Esophagus muscularis mucosa (tissue), 4 donors: ENCODE data around the gene NME3. TPM values are rescaled to one million over a fixed set of nuclear protein-coding genes. Genes with fewer than 3 reads are reported as not detected.

Source experiments
- DNase-seq: peaks from one replicate; pipeline ENCODE4 v3.0.0-alpha.2; 2017; ENCODE audit errors: extremely low spot score
- H3K27ac ChIP-seq, 4 donors: fragments of 200-600 bp; sonication (generic); replicated peaks in 1 of 4; 1 replicate in 3 of 4; 2 replicates in 1 of 4; pipeline ENCODE4 v1.5.1; 2016 to 2019; ENCODE audit warnings: mild to moderate bottlenecking in 1 of 4
- H3K27me3 ChIP-seq, 4 donors: fragments of 200-600 bp; sonication (generic); one replicate each; pipeline versions ENCODE4 v1.5.1 to v1.6.0; 2016 to 2019
- H3K36me3 ChIP-seq, 4 donors: fragments of 200-600 bp; sonication (generic); one replicate each; pipeline ENCODE4 v1.5.1; 2016 to 2019
- H3K4me1 ChIP-seq, 4 donors: fragments of 200-600 bp; sonication (generic); one replicate each; pipeline ENCODE4 v1.5.1; 2016 to 2019
- H3K4me3 ChIP-seq, 4 donors: fragments of 200-600 bp; sonication (generic); 1 replicate in 2 of 4; 2 replicates in 2 of 4; pipeline ENCODE4 v1.5.1; 2016 to 2019; ENCODE audit warnings: mild to moderate bottlenecking in 4 of 4, moderate library complexity in 1 of 4
- H3K9me3 ChIP-seq, 4 donors: fragments of 200-600 bp; sonication (generic); 1 replicate in 3 of 4; 2 replicates in 1 of 4; pipeline ENCODE4 v1.5.1; 2016 to 2019
- CTCF ChIP-seq, 3 experiments: fragments of 200-600 bp in 2 of 3; fragments of 450-650 bp in 1 of 3; sonication (generic) in 2 of 3; IDR thresholded peaks; one replicate each; pipeline ENCODE4 v1.5.1; 2017 to 2019; ENCODE audit warnings: antibody characterized with exemption in 3 of 3, mild to moderate bottlenecking in 2 of 3, moderate library complexity in 1 of 3
- EP300 ChIP-seq: sonication (generic); formaldehyde crosslinking; IDR thresholded peaks from one replicate; pipeline ENCODE4 v1.6.1; 2017; ENCODE audit warnings: antibody characterized with exemption
- POLR2A ChIP-seq: fragments of 450-650 bp; IDR thresholded peaks from one replicate; pipeline ENCODE4 v1.6.1; 2017; ENCODE audit warnings: antibody characterized with exemption, moderate library complexity, mild to moderate bottlenecking, low read depth
- POLR2AphosphoS5 ChIP-seq, 2 donors: sonication (generic); formaldehyde crosslinking; IDR thresholded peaks; one replicate each; pipeline ENCODE4 v1.6.1; 2017; ENCODE audit warnings: antibody characterized with exemption in 2 of 2
- WGBS: methylation state at CpG from one replicate; pipeline ENCODE4 v1.1.5; 2018; 5-methylcytosine and 5-hydroxymethylcytosine counted together
- intact Hi-C: fragments of 100-400 bp; cut with DNase I; formaldehyde crosslinking; loops from one replicate; pipeline ENCODE4 v1.15.1; 2023
- total RNA-seq, 4 donors: library from RNA; depleted of rRNA; stranded (reverse); fragments of >200 nt; gene quantifications; one replicate each; pipeline versions ENCODE4 v1.1.0 to v1.2.1, GENCODE V29; 2016

The NME3 gene
- total RNA-seq, 4 donors from 2014 or later: 64.8 to 101 (median 83.7) TPM

- intact Hi-C loops: no loop called here
- Histone ChIP-seq H3K36me3 (peaks cover 44 to 87% (median 84%) of the 10 kb centered on the region in 4 donors), H3K9me3 (no peaks in the 10 kb centered on the region), H3K27me3 (no peaks in the 10 kb centered on the region), H3K4me3 (no peak overlapping the region), H3K4me1 (no peaks in the 10 kb centered on the region), H3K27ac (no peak overlapping the region)
- TF ChIP-seq POLR2A (no peak), POLR2AphosphoS5 (IDR thresholded peaks at IDR 0.05) (no peak)
- DNase-seq: no peak
- 94% methylated on average over 7 of the region's 7 CpGs for WGBS
Measured at GRCh38 chr16:1731073-1731472, 40.3 kb downstream of the NME3 start.

- Histone ChIP-seq H3K9me3 (no peaks in the 10 kb centered on the region), H3K27me3 (no peaks in the 10 kb centered on the region), H3K4me3 (no peak overlapping the region), H3K36me3 (peaks cover 47 to 96% (median 92%) of the 10 kb centered on the region in 4 donors), H3K4me1 (peaks cover 0 to 2% (median 0%) of the 10 kb centered on the region in 4 donors), H3K27ac (no peak overlapping the region)
- WGBS: 97% methylated on average over 35 of the region's 35 CpGs
- intact Hi-C loops: no loop called here
- TF ChIP-seq POLR2A: no peak
- no peak for TF ChIP-seq POLR2AphosphoS5 (IDR thresholded peaks at IDR 0.05)
- no peak for TF ChIP-seq CTCF (IDR thresholded peaks at IDR 0.05)
- TF ChIP-seq EP300: no peak
- no peak for DNase-seq
Measured at GRCh38 chr16:1729445-1729844, 41.9 kb downstream of the NME3 start.

- no peak for DNase-seq
- no peaks in the 10 kb centered on the region for H3K9me3 ChIP-seq
- no peak overlapping the region for H3K4me3 ChIP-seq
- peaks cover 0 to 6% (median 3%) of the 10 kb centered on the region in 4 donors for H3K4me1 ChIP-seq
- intact Hi-C loops: no loop called here
- no peak overlapping the region for H3K27ac ChIP-seq
- no peaks in the 10 kb centered on the region for H3K27me3 ChIP-seq
- over 99% methylated on average over 18 of the region's 18 CpGs for WGBS
- TF ChIP-seq POLR2A (no peak), EP300 (no peak), CTCF (IDR thresholded peaks at IDR 0.05) (no peak), POLR2AphosphoS5 (IDR thresholded peaks at IDR 0.05) (no peak)
- peaks cover 43 to 94% (median 90%) of the 10 kb centered on the region in 4 donors for H3K36me3 ChIP-seq
Measured at GRCh38 chr16:1729026-1729425, 42.3 kb downstream of the NME3 start.

- no peak for DNase-seq
- Histone ChIP-seq H3K27ac (no peak overlapping the region), H3K27me3 (no peaks in the 10 kb centered on the region), H3K4me1 (peaks cover 10 to 17% (median 13%) of the 10 kb centered on the region in 4 donors), H3K9me3 (no peaks in the 10 kb centered on the region), H3K36me3 (peaks cover 34 to 84% (median 79%) of the 10 kb centered on the region in 4 donors), H3K4me3 (no peak overlapping the region)
- TF ChIP-seq EP300 (no peak), POLR2AphosphoS5 (IDR thresholded peaks at IDR 0.05) (no peak), CTCF (IDR thresholded peaks at IDR 0.05) (no peak), POLR2A (no peak)
- 94% methylated on average over 29 of the region's 37 CpGs for WGBS
- intact Hi-C loops: no loop called here
Measured at GRCh38 chr16:1727651-1728624, 43.4 kb downstream of the NME3 start.
